ENCODE data around the gene EYS.
"Not testable (repeated sequence)": the region's sequence is repeated elsewhere in the genome, so short reads cannot be mapped to it uniquely, and the experiment has no call there.

Gene EYS

GRCh38 chr6:64250126-64250525 lies 1456.9 kb downstream of the EYS start:
- no peak for DNase-seq (ENCODE audit: low read depth)
- no peak overlapping the region for H3K4me3 ChIP-seq (ENCODE audit: low read depth, low read length)
- TF ChIP-seq CTCF (IDR thresholded peaks at IDR 0.05; ENCODE audit: insufficient read depth, low read depth, low read length, missing control alignments), result no peak

GRCh38 chr6:64249115-64249514 lies 1457.9 kb downstream of the EYS start:
- TF ChIP-seq CTCF (IDR thresholded peaks at IDR 0.05; ENCODE audit: insufficient read depth, low read depth, low read length, missing control alignments), result no peak
- no peak overlapping the region for H3K4me3 ChIP-seq (ENCODE audit: low read depth, low read length)
- no peak for DNase-seq (ENCODE audit: low read depth)

- no peak for TF ChIP-seq CTCF (IDR thresholded peaks at IDR 0.05; ENCODE audit: insufficient read depth, low read depth, low read length, missing control alignments)
These were observed 1463.4 kb downstream of the EYS start for GRCh38 chr6:64243618-64244017.

GRCh38 chr6:64238908-64239307 lies 1468.1 kb downstream of the EYS start:
- not testable (repeated sequence) for H3K4me3 ChIP-seq (ENCODE audit: low read depth, low read length); DNase-seq (ENCODE audit: low read depth)

More at GRCh38 chr6:64243618-64244017, 1463.4 kb downstream of the EYS start:
- no peak overlapping the region for H3K4me3 ChIP-seq (ENCODE audit: low read depth, low read length)
- DNase-seq (ENCODE audit: low read depth), result no peak

GRCh38 chr6:64238071-64238470 lies 1469.0 kb downstream of the EYS start:
- no peak overlapping the region for H3K4me3 ChIP-seq (ENCODE audit: low read depth, low read length)
- TF ChIP-seq CTCF (IDR thresholded peaks at IDR 0.05; ENCODE audit: insufficient read depth, low read depth, low read length, missing control alignments), result no peak
- no peak for DNase-seq (ENCODE audit: low read depth)

GRCh38 chr6:64233746-64234145 lies 1473.3 kb downstream of the EYS start:
- H3K4me3 ChIP-seq (ENCODE audit: low read depth, low read length), result no peak overlapping the region
- no peak for TF ChIP-seq CTCF (IDR thresholded peaks at IDR 0.05; ENCODE audit: insufficient read depth, low read depth, low read length, missing control alignments)
- no peak for DNase-seq (ENCODE audit: low read depth)

- no peak overlapping the region for H3K4me3 ChIP-seq (ENCODE audit: low read depth, low read length)
- DNase-seq (ENCODE audit: low read depth), result no peak
- TF ChIP-seq CTCF (IDR thresholded peaks at IDR 0.05; ENCODE audit: insufficient read depth, low read depth, low read length, missing control alignments), result no peak
These were observed 1475.1 kb downstream of the EYS start for GRCh38 chr6:64231928-64232327.
